ENCODE measurements around the gene ASB18.

ASB18 gene

GRCh38 chr2:236223675-236224074 is 40.5 kb downstream of the ASB18 start:
- TF ChIP-seq TAF1 (IDR thresholded peaks at IDR 0.05; ENCODE audit: borderline replicate concordance, insufficient read depth, low read length) (no peak), REST (IDR thresholded peaks at IDR 0.05; ENCODE audit: insufficient read depth in 1 of 2, low read depth in 2 of 2, low read length in 2 of 2) (no peak), SIN3A (IDR thresholded peaks at IDR 0.05; ENCODE audit: borderline replicate concordance, insufficient read depth, low read length) (no peak), FOXP2 (optimal IDR thresholded peaks at IDR 0.05; ENCODE audit: borderline replicate concordance, extremely low read depth, extremely low read length, insufficient read depth) (no peak), POLR2AphosphoS5 (IDR thresholded peaks at IDR 0.05; ENCODE audit: low read depth, low read length) (no peak)

GRCh38 chr2:236221798-236222197 is 42.4 kb downstream of the ASB18 start:
- TF ChIP-seq SIN3A (IDR thresholded peaks at IDR 0.05; ENCODE audit: borderline replicate concordance, insufficient read depth, low read length) (no peak), POLR2AphosphoS5 (IDR thresholded peaks at IDR 0.05; ENCODE audit: low read depth, low read length) (no peak), TAF1 (IDR thresholded peaks at IDR 0.05; ENCODE audit: borderline replicate concordance, insufficient read depth, low read length) (no peak), REST (IDR thresholded peaks at IDR 0.05; ENCODE audit: insufficient read depth in 1 of 2, low read depth in 2 of 2, low read length in 2 of 2) (no peak), FOXP2 (optimal IDR thresholded peaks at IDR 0.05; ENCODE audit: borderline replicate concordance, extremely low read depth, extremely low read length, insufficient read depth) (no peak)

- TF ChIP-seq POLR2AphosphoS5 (IDR thresholded peaks at IDR 0.05; ENCODE audit: low read depth, low read length): no peak
- no peak for TF ChIP-seq FOXP2 (optimal IDR thresholded peaks at IDR 0.05; ENCODE audit: borderline replicate concordance, extremely low read depth, extremely low read length, insufficient read depth)
These were observed 44.8 kb downstream of the ASB18 start for GRCh38 chr2:236219411-236219810.

GRCh38 chr2:236217926-236218325 is 46.3 kb downstream of the ASB18 start:
- no peak for TF ChIP-seq POLR2AphosphoS5 (IDR thresholded peaks at IDR 0.05; ENCODE audit: low read depth, low read length)
- no peak for TF ChIP-seq REST (IDR thresholded peaks at IDR 0.05; ENCODE audit: insufficient read depth in 1 of 2, low read depth in 2 of 2, low read length in 2 of 2)
- no peak for TF ChIP-seq SIN3A (IDR thresholded peaks at IDR 0.05; ENCODE audit: borderline replicate concordance, insufficient read depth, low read length)
- TF ChIP-seq FOXP2 (optimal IDR thresholded peaks at IDR 0.05; ENCODE audit: borderline replicate concordance, extremely low read depth, extremely low read length, insufficient read depth): no peak
- no peak for TF ChIP-seq TAF1 (IDR thresholded peaks at IDR 0.05; ENCODE audit: borderline replicate concordance, insufficient read depth, low read length)

- TF ChIP-seq SIN3A (IDR thresholded peaks at IDR 0.05; ENCODE audit: borderline replicate concordance, insufficient read depth, low read length) (no peak), FOXP2 (optimal IDR thresholded peaks at IDR 0.05; ENCODE audit: borderline replicate concordance, extremely low read depth, extremely low read length, insufficient read depth) (no peak), POLR2AphosphoS5 (IDR thresholded peaks at IDR 0.05; ENCODE audit: low read depth, low read length) (no peak), REST (IDR thresholded peaks at IDR 0.05; ENCODE audit: insufficient read depth in 1 of 2, low read depth in 2 of 2, low read length in 2 of 2) (no peak), TAF1 (IDR thresholded peaks at IDR 0.05; ENCODE audit: borderline replicate concordance, insufficient read depth, low read length) (no peak)
These were observed 47.5 kb downstream of the ASB18 start for GRCh38 chr2:236216711-236217110.
